GM18870 (cell line): ENCODE data around the gene DCUN1D1.

Experiments
- ATAC-seq: cut with Tn5 transposase; IDR thresholded peaks from one replicate; pipeline ENCODE4 v1.9.1; 2021; ENCODE audit warnings: moderate library complexity; ENCODE audit not compliant: unreplicated experiment

The DCUN1D1 gene

DNA sequence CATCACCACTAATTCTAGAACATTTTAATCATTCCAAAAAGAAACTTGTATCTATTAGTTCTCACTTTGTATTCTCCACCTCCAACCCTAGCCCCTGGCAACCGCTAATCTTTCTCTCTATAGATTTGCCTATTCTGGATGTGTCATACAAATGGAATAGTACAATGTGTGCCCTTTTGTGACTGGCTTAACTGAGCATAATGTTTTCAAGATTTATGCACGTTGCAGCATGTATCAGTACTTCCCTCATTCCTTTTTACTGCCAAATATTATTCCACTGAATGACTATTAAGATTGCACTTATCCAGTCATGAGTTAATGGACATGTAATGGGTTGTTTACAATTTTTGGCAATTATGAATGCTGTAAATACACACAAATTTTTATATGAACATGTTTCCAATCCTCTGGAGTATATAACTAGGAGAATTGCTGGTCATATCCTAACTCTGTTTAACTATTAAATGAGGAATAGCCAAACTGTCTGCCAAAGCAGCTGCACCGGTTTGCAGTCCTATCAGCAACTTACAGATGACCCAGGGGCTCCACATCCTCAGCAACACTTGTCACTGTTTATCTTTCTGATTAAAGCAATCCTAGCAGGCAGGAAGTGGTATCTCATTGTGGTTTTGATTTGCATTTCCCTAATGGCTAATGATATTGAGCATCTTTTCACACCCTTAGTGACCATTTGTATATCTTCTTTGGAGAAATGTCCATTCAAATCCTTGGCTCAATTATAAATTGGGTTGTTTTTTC, 42.9 kb downstream of the DCUN1D1 start:
- ATAC-seq = peak; percentile 63

DNA sequence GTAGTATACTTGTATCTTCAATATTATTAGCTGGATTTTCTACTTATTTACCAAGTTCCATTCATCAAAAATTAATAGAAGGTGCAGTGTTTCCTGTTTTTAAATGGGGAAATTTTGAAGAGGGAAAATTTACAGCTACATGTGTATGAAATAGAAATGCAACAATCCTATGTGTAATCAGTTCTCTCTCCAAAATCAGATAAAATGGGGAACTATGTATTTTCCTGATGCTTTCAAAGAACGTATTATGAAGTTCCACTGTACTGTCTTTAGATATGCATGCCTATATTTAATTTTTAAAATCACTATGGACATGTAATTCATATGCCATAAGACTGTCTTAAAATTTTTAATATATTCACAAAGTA, 43.4 kb downstream of the DCUN1D1 start:
- ATAC-seq = no peak

DNA sequence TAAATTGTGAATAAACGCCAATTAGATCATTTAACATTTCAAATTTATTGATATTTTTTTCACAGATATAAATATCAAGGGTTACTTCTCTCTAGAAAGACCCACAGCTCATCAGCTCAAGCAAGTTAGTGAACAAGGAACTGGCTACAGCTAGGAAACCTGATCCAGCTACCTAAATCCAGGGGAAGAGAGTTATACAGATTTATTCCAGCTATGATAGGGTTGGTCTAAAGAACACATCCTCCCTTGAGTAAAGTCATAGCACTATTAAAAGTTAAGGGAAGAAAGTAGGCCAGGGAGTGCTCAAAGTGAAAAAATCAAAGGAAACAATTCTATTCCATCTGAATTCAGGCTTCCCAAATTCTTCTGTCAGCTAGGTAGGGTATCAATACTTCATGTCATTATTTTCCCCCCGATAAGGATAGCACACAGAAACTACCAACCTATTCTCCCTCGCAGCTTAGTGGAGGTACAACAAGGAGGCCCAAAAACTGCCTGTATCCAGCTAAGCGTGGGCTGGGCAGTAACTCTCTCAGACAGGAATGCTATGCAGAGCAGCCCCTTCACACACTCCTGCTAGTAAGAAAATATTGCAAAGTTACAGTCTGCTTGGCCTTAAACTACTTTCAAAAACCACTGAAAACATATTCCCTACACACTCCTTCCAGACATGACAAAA, 44.0 kb downstream of the DCUN1D1 start:
- no peak for ATAC-seq

DNA sequence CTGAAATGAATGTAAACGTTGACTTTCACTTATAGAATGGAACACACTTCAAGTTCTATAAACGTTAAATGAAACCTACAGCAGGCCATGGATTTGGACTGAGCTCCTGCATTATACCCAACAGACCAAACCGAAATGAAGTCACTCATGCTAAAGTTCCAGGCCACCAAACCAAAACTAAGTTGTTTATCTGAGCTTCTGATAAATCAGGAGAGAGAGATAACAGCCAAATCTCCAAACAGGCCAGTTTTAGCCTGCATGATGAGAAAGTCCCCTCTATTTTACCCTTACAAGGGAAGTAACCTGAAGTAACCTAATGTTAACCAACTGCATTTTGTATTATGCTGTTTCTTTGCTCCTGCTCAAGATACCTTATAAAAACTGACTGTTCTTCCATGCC, 44.5 kb downstream of the DCUN1D1 start:
- ATAC-seq = no peak

DNA sequence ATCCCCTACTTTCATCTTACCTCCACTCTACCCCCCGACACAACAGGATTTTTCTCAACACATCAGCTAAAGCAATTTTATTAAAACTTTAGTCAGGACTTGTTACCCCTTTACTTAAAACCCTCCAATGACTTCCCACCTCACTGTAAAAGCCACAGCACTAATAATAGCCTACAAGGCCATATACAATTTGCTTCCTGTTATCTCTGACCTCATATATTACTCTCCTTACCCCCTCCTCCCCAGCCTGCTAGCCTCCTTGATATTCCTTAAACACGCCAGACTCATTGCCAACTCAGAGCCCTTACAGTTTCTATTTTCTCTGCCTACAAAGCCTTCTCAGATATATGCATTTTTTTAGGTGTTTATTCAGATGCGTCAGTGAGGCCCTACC, 54.4 kb downstream of the DCUN1D1 start:
- ATAC-seq = peak; percentile 13

DNA sequence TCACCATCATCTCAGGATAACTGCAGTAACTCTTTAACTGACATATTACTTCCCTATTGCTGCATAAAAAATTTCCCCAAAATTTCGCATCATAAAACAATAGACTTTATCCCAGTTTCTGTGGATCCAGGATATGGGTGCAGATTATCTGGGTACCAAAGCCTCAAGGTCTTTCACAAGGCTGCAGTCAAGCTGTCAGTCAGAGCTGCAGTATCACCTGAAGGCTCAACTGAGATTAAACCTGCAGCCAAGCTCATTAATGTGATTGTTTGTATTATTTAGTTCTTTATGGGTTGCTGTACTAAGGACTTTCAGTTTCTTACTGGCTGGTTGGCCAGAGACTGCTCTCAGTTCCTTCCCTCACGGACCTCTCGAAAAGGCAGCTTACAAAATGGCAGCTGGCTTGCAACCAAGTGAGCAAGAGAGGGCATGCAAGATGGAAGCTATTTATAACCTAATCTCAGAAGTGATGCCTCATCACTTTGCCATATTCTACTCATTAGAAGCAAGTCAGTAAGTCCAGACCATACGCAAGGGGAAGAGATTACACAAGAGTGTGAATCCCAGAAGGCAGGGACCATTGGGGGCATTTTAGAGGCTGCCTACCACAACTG, 54.9 kb downstream of the DCUN1D1 start:
- ATAC-seq = peak; percentile 94

DNA sequence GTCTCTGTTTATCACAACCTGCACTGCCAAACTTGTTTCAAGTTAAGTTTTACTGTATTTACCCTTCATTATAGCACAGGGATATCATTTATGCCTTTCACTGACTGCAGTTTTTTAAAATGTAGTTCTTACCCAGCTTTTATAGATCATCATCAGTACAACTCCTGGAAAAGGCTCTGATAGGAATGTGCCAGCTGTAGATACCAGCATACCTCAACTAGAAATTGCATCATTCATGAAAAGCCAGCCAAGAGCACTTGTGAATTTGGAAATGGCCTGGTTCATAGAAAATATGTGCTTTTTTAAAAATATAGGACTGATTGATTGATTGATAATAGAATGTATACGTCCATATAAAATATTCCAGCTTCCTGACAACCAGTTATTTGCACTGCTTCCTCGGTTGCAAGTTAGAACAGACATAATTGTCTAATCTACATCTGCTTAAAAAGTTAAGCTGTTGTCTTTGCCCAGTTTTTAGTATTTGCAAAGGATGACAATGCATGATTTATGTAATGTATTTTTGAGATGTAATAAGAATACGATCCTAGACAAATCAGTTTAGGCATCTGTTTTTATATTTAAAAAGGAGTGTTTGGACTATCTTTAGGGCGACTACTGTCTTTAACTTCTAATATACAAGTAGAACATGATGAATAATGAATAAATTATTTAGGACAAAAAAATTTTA, 58.5 kb downstream of the DCUN1D1 start:
- no peak for ATAC-seq

DNA sequence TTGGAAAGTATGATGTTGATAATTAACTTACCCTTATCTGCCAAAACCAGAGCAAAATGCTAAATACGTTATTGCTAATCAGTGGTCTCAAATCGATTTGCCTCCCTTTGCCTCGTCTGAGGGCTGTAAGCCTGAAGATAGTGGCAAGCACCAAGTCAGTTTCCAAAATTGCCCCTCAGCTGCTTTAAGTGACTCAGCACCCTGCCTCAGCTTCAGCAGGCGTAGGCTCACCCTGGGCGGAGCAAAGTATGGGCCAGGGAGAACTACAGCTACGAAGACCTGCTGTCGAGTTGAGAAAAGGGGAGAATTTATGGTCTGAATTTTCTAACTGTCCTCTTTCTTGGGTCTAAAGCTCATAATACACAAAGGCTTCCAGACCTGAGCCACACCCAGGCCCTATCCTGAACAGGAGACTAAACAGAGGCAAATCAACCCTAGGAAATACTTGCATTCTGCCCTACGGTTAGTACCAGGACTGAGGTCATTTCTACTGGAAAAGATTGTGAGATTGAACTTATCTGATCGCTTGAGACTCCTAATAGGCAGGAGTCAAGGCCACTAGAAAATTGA, 59.7 kb downstream of the DCUN1D1 start:
- no peak for ATAC-seq

DNA sequence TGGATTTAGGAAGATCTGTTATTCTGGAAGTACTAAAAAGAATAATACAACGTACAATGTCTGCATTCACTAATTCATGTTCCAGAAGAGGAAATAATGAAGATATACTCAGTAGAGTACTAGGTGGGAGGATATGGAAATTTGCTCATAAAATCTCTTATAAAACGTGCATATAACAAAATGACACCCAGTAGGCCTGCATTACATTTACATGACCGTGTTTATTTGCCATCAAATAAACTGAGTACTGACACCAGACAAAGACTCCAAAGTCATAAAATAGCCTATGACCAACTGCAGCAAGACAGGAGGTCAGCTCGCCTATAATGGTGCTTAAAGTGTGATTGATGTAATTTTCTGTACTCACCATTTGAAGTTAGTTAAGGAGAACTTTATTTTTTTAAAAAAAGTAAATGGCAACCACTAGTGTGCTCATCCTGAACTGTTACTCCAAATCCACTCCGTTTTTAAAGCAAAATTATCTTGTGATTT, 60.4 kb downstream of the DCUN1D1 start:
- no peak for ATAC-seq

DNA sequence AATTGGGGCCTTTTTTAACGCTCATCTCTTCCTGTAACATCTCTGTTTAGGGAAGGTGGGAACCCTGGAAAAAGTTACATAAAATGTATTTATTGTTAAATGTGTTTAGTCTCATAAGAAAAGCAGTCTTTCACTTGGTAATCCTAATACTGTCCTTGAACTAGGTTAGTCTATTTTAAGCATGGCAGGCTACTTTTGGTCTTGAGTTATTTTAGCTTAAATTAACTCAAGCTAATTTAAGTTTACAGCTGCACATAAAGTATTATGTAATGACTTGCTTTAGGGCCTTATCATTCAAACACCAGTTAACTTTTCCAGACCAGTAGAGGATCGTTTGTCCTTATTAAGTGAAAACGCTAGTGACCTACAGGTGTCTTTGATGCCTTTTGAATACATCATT, 63.2 kb downstream of the DCUN1D1 start:
- ATAC-seq = no peak

DNA sequence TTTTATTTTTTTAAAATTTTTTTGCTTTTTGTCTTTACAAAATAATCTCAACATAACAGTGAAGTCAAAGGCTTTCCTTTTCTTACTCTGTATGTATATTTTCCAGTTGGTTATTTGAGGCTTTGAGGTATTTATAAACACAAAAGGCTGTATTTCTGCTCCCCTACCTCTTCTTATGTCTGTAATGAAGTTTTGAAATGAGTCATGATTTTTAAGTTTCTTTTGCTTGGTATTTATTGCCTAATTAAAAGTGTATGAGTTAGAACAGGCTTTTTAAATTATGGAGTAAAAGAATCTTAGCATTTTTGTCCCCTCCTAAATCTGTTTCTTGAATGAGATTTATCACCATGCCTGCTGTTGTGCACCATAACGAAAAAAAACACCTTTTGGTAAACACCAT, 66.0 kb downstream of the DCUN1D1 start:
- peak; percentile 35 for ATAC-seq

DNA sequence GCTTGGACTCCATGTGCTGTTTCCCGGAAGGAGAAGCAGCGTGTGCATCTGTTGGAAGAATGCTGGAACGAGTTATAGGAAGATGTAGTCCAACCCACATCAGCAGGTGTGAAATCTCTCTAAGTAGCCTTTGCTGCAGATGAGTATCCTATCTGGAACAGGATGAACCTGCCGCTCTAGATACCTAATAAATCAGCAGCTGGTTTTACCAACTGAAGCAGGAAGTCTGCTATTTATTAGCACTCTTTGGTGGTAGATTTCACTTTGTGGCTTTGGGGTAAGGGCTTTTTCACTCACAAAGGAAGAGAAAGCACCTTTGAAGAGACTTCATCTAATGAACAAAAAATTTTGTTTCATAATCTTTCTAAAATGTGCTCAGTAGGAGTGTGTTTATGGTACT, 66.4 kb downstream of the DCUN1D1 start:
- ATAC-seq = peak; percentile 93

DNA sequence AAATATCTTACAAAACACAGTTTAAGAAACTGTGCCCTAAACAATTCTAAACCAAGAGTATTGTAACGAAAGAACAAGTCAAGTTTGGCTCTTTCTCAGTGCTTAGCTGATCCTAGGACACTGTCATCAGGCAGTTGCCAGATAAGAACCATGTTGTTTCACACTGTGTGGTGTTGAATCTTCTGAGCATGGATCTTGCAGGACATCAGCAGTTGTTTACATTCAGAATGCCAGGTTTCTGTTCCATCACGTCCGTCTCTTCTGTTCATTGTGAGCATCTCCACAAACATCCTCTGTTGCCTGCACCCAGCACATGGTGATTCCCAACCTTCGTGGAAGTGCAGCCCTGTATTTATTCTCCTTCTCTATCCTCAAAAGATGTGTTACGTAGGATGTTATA, 67.9 kb downstream of the DCUN1D1 start:
- ATAC-seq = no peak

DNA sequence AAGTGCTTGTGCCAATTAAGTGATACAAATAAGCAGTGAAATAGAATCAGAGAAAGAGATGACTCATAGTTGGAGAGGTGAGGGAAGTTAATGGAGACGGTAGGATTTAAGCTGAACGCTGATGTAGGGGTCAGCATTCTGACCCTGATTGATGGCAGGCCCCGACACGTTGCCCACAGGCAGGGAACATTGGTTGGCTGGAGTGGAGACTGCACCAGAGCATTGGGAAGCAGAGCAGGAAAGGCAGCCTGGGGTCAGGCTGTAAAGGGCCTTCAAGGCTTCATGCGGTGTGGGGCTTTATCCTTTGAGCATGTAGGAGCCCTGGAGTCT, 68.6 kb downstream of the DCUN1D1 start:
- no peak for ATAC-seq

DNA sequence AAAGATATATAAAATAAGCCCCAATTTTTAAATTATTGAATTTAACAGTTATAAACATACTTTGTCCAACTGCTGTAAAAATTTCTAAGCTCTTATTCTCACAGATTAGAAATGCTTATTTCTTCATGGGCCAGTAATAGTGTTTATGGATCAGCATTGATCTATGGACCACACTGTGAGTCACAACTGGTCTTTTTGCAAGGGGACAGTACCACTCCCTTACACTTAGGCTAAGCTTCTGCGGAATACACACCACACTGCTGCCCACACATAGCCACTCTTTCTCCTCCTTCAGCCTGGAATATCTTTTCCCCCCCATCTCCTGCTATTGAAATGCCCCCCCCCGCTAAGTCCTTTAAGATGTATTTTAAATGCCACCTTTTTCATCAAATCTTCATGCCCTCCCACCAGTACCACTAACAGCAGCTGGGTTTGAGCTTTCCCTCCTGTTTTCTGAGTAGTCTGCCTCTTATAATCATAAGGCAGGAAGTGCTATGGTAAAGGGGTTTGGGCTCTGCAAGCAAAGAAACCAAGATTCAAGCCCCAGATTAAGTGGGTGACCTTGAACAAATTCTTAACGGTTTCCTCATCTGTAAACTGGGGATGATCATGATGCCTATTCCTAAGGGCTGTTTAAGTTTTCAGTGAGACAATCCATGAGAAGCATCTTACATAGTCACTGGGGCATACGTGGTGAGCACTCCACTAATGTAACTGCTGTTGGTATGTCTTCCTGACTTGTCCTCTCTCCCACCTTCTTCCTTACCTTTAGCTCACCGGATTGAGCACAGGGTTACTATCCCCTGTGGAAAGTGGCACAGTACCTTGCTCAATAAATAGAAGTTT, 69.2 kb downstream of the DCUN1D1 start:
- ATAC-seq = no peak

DNA sequence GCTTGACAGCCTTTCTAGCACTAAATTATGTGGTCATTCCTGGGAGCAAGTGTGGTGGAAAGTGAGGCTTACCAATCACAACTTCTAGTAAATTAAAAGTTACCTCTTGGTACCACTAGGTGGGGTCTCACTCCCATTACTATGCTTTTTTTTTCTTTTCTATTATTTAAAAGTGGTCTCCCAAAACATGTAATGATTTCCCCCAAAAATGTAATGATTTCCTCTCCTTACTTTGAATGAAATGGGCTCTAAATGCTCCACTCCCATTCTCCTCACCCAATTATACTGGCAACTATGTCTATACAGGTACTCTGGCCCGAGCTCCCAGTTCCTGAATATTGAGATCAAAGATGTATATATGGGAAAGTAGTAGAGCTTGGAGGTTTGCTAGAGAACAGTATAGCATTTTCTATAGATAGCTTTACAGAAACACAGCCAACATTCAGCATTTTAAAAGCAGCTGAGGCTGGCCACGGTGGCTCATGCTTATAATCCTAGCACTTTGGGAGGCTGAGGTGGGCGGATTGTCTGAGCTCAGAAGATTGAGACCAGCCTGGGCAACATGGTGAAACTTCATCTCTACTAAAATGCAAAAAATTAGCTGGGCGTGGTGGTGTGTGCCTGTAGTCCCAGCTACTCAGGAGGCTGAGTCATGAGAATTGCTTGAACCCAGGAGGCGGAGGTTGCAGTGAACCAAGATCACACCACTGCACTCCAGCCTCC, 70.9 kb downstream of the DCUN1D1 start:
- no peak for ATAC-seq

DNA sequence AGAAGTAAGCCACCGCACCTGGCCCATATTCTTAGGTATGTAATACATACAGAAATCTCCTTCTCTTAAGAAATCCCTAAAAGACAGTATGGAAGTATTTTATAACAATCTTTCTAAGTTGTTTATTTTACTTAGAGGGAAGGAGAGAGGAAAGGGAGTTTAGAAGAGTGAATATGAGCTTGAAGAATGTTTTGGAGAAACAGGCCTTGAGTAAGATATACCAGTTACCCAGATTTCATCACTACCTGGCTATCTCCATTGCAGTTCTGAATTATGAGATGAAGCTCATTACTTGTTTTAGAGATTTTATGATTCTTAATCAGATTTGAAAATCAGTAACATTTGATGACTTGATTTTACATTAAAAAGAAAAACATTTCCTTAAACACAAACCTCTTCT, 71.9 kb downstream of the DCUN1D1 start:
- no peak for ATAC-seq

DNA sequence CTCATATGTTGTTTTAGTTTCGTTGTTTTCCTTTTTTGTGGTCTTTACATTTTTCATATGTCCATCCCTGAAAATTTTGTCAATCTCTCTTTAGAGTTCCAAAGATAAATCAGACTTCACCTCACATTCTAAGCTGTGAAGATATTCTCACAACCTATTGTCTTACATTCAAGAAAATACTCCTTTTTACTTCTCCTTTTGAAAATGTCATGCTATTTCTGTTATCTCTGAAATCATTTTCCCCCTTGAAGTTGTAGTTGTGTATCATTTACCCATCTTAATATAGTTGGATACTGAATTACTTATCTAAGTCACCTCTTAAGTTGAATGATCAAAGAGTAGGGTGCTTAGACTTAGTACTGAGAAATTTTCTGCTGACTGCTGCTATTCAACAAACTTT, 74.3 kb downstream of the DCUN1D1 start:
- ATAC-seq = peak; percentile 33

DNA sequence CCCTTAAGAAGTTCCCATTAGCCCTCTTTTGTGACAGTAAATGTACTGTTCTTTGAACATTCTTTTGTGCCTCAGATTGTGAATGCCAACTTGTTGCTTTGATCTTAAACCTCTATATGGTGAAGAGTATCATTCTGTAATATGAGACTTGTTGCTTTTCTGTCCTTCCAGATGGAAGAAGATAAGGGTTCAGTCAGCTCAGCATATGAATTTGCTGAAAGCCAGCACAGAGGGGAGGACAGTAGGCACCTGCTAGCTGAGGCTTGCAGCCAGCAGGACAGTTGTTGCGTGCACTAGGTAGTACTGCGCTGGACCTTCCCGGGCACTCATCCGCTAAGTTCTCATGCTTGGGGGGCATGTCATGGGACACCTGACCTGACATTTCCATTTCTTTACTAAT, 74.7 kb downstream of the DCUN1D1 start:
- ATAC-seq = no peak

DNA sequence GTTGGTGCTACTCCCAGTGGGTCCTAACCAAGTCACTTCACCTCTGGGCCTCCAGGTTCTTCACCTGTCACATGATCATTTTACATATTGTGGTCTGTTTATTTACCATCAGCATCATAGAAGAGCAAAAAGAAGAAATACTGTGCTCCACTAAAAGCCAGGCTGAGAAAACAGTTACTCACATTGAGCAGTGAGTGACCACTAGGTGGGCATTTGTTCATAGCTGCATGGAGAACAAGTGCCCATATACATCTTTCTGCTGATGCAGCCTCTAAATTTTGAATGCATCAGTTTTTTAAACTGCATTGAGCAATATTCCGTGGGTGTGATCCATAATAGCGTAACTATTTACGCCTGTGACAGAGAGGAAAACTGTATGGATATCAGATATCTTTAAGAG, 76.2 kb downstream of the DCUN1D1 start:
- ATAC-seq = no peak
